ENCODE data around the gene TOGARAM1.

TOGARAM1 gene

DNA sequence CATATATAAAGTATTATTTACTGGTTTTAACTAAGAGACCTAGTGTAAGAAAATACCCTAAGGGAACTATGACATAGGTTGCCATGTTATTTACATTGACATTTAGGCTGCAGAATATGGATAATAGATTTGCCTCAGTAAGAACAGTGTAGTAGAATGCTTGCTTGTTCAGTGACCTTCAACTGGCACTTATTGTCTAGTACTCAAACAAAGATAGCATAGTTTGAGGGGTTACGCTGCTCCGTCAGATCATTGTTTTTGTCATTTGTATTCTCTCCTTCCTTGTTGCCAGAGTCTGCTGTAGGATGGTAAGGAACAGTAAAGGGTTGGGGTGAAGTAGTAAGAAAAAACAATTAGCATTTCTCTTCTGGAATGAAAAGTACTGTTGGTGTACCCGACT is 33.2 kb downstream of the TOGARAM1 start:
- no peak for TF ChIP-seq CTCF (IDR thresholded peaks at IDR 0.05; ENCODE audit: extremely low read depth, missing control alignments)
- DNase-seq (ENCODE audit: low spot score), result no peak

DNA sequence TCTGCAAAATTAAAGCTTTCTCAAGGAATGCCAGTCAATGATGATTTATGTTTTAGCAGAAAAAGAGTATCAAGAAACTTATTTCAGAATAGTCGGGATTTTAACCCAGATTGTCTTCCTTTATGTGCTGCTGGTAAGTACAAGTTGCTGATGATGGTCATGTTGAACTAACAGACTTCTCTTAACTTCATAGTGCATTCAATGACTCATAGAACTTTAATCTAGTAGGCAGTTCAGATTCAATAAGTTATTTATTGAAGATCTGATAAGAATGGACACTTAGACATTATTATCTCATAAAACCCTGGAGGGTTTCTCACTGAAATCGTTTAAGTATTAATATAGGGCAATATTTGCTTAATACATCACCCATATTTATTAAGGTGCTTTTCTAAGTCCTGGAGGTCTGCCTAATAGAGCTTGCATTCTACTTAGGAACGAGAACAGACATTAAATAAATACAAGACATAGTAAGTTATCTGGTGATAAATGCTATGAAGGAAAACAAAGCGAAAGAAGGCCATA is 33.8 kb downstream of the TOGARAM1 start:
- no peak for DNase-seq (ENCODE audit: low spot score)
- TF ChIP-seq CTCF (IDR thresholded peaks at IDR 0.05; ENCODE audit: extremely low read depth, missing control alignments), result no peak

- no peak for DNase-seq (ENCODE audit: low spot score)
- TF ChIP-seq CTCF (IDR thresholded peaks at IDR 0.05; ENCODE audit: extremely low read depth, missing control alignments), result no peak
Observed at GRCh38 chr14:45003924-45004323, 41.9 kb downstream of the TOGARAM1 start.

DNA sequence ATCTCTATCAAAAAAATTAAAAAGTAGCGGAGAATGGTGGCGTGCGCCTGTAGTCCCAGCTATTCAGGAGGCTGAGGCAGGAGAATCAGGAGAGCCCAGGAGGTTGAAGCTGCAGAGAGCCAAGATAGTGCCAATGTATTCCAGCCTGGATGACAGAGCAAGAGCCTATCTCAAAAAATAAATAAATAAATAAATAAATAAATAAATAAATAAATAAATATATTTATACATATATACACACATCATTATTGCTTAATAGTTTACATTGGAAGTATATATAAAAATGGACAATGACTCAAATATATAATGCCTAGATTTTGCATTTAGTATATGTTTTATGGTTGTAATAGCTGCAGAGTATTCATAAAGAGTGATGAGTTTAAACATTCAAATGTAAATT is 53.1 kb downstream of the TOGARAM1 start:
- no peak for TF ChIP-seq CTCF (IDR thresholded peaks at IDR 0.05; ENCODE audit: extremely low read depth, missing control alignments)

GRCh38 chr14:45028107-45028626 is 66.2 kb downstream of the TOGARAM1 start:
- no peak for TF ChIP-seq CTCF (IDR thresholded peaks at IDR 0.05; ENCODE audit: extremely low read depth, missing control alignments)
- peak; percentile 9 for DNase-seq (ENCODE audit: low spot score)

More for the DNA sequence above, 53.1 kb downstream of the TOGARAM1 start:
- DNase-seq (ENCODE audit: low spot score), result no peak

GRCh38 chr14:45034730-45035129 is 72.7 kb downstream of the TOGARAM1 start:
- DNase-seq (ENCODE audit: low spot score), result no peak
- no peak for TF ChIP-seq CTCF (IDR thresholded peaks at IDR 0.05; ENCODE audit: extremely low read depth, missing control alignments)

DNA sequence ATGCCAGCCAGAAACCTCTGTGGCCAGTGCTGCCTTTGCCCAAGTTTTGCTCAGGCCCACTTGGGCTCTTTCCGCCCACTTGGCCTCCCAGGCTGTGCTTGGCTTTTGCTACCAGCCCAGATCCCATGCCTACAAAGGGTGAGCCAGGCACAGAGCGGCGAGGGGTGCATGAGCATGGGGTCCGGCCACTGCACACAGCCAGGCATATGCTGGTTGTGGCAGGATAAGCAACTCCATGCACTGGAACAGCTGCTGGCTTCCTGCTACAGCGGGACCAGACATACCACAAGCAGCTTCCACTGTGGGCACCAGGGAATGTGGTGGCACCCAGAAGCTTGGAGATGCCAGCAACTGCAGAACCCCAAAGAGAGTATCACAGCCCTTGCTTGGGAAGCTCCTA is 76.3 kb downstream of the TOGARAM1 start:
- TF ChIP-seq CTCF (IDR thresholded peaks at IDR 0.05; ENCODE audit: extremely low read depth, missing control alignments), result no peak
- DNase-seq (ENCODE audit: low spot score), result no peak
